CD4-positive, alpha-beta T cell (primary cell): ENCODE data around the gene REM1. TPM values are rescaled to one million over a fixed set of nuclear protein-coding genes. Genes with fewer than 3 reads are reported as not detected.

Experiments used
- ATAC-seq: fragments of 200-7000 bp; cut with Tn5 transposase; one replicate; pipeline ENCODE4 v1.10.0; 2022; ENCODE audit warnings: mild to moderate bottlenecking; ENCODE audit not compliant: poor library complexity
- CTCF ChIA-PET: fragments of 350-600 bp; sonication (Branson Sonifier 250); formaldehyde crosslinking; loops from one replicate; lab custom pipeline; 2021; ENCODE audit warnings: antibody characterized with exemption, inconsistent platforms; lab: Charles Lee
- POLR2A ChIA-PET: fragments of 350-600 bp; sonication (Branson Sonifier 250); formaldehyde crosslinking; loops from one replicate; lab custom pipeline; 2021; ENCODE audit warnings: antibody characterized with exemption, inconsistent platforms; lab: Charles Lee
- DNase-seq, 14 experiments: peaks; one replicate each; pipeline ENCODE4 v3.0.0-alpha.2; 2013 to 2020; ENCODE audit warnings: mixed read lengths in 2 of 14
- H3K27ac ChIP-seq, 2 donors: one replicate each; pipeline versions ENCODE4 v1.5.1 to v1.7.0; 2013; ENCODE audit warnings: low read length in 2 of 2, low read depth in 1 of 2, mild to moderate bottlenecking in 1 of 2
- H3K27me3 ChIP-seq, 2 experiments: 1 replicate in 1 of 2; 2 replicates in 1 of 2; pipeline versions ENCODE4 v1.6.1 to v1.7.0; 2013; ENCODE audit warnings: low read length in 2 of 2, control low read depth in 1 of 2, mild to moderate bottlenecking in 1 of 2, moderate library complexity in 1 of 2; ENCODE audit not compliant: insufficient read depth in 2 of 2, control insufficient read depth in 1 of 2
- H3K36me3 ChIP-seq: one replicate; pipeline ENCODE4 v1.6.1; 2013; ENCODE audit warnings: low read length, control low read depth; ENCODE audit not compliant: insufficient read depth
- H3K4me1 ChIP-seq: one replicate; pipeline ENCODE4 v1.6.1; 2013; ENCODE audit warnings: low read length, control low read depth; ENCODE audit not compliant: insufficient read depth
- H3K4me3 ChIP-seq: one replicate; pipeline ENCODE4 v1.5.1; 2013; ENCODE audit warnings: mild to moderate bottlenecking, low read length, moderate library complexity
- H3K9me3 ChIP-seq, 2 experiments: 1 replicate in 1 of 2; 2 replicates in 1 of 2; pipeline versions ENCODE4 v1.6.1 to v1.7.0; 2013; ENCODE audit warnings: low read length in 2 of 2, mild to moderate bottlenecking in 2 of 2, control low read depth in 1 of 2, moderate library complexity in 1 of 2; ENCODE audit not compliant: control insufficient read depth in 1 of 2, insufficient read depth in 1 of 2
- H3K27ac Mint-ChIP-seq: one replicate; pipeline ENCODE4 v1.8.0; 2020; ENCODE audit warnings: mixed read lengths
- H3K27me3 Mint-ChIP-seq: one replicate; pipeline ENCODE4 v1.8.0; 2021; ENCODE audit warnings: mixed read lengths
- H3K36me3 Mint-ChIP-seq: one replicate; pipeline ENCODE4 v1.8.0; 2021; ENCODE audit warnings: low read depth, mixed read lengths
- H3K4me1 Mint-ChIP-seq: one replicate; pipeline ENCODE4 v1.8.0; 2021; ENCODE audit warnings: low read depth, mixed read lengths
- H3K4me3 Mint-ChIP-seq: one replicate; pipeline ENCODE4 v1.8.0; 2020; ENCODE audit warnings: mild to moderate bottlenecking, mixed read lengths
- H3K9me3 Mint-ChIP-seq: one replicate; pipeline ENCODE4 v1.8.0; 2020; ENCODE audit warnings: mixed read lengths
- intact Hi-C, 2 experiments: fragments of 100-400 bp; cut with DNase I in 1 of 2; cut with micrococcal nuclease in 1 of 2; formaldehyde crosslinking; loops; one replicate each; pipeline versions ENCODE4 v1.15.1 to v1.9.0; 2023 to 2025; cut with DNase I, micrococcal nuclease
- total RNA-seq, 174 experiments: library from RNA in 2 of 174; stranded (reverse) in 2 of 174; gene quantifications; one replicate each; pipeline ENCODE4 v1.2.3 and lab custom pipeline; 2021 to 2026
- TF ChIP-seq, protein P1 (sequence below): fragments of 200-600 bp; IDR thresholded peaks from one replicate; pipeline ENCODE4 v1.8.0; 2022; ENCODE audit warnings: antibody characterized with exemption, mild to moderate bottlenecking

REM1 gene
- total RNA-seq, 2 experiments from 2014 or later: not detected

DNA sequence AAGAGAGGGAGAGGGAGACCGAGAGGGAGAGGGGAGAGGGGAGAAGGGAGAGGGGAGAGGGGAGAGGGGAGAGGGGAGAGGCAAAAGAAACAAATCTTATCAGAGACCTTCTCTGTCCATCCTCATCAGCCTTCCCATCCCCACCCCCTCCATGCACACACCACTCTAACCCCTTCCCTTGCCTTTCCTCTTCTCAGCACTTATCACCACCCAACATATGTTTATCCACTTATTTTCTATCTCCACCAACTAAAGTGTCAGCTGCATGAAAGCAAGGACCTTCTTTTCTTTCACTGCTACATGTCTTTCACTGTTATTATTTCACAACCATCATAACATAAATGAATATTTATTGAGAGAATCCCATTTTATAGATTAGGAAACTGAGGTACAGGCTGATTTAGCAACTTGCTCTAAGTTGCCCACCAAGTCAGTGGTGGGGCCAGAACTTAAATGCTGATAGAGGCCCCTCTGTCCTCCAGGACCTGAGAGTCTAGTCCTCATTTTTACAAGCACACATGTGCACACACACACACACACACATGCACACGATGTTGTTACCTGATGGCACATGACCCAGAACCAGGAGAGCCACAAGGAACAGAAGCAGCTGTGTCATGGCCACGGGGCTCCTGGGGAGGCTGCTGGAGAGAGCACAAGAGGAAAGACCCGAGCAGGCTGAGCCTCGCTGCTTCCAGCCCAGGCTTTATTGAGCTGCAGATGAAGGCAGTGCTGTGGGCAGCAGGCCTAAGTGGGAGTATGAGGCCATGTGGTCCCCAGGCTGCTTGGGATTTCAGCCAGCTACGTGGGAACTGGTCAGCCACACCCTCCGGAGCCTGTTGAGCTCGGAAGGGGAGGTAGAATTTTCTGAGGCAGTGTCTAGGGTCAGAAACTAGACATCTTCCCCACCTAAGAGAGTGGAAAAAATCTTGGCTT is 2.4 kb upstream of the REM1 start:
- no peak for ATAC-seq
- Histone ChIP-seq H3K36me3 (no peaks in the 10 kb centered on the region), H3K9me3 (peaks cover 0 to 17% of the 10 kb centered on the region in 2 experiments), H3K27ac (no peak overlapping the region), H3K4me3 (no peak overlapping the region), H3K27me3 (peaks cover 22 to 34% of the 10 kb centered on the region in 2 experiments), H3K4me1 (peaks cover 8% of the 10 kb centered on the region)
- Mint-ChIP-seq H3K4me1 (no peaks in the 10 kb centered on the region), H3K36me3 (no peaks in the 10 kb centered on the region), H3K27ac (no peak overlapping the region), H3K9me3 (no peaks in the 10 kb centered on the region), H3K4me3 (no peak overlapping the region), H3K27me3 (peaks cover 52% of the 10 kb centered on the region)
- POLR2A ChIA-PET: no interaction called here
- intact Hi-C loops: no loop called here
- TF ChIP-seq, protein P1, sequence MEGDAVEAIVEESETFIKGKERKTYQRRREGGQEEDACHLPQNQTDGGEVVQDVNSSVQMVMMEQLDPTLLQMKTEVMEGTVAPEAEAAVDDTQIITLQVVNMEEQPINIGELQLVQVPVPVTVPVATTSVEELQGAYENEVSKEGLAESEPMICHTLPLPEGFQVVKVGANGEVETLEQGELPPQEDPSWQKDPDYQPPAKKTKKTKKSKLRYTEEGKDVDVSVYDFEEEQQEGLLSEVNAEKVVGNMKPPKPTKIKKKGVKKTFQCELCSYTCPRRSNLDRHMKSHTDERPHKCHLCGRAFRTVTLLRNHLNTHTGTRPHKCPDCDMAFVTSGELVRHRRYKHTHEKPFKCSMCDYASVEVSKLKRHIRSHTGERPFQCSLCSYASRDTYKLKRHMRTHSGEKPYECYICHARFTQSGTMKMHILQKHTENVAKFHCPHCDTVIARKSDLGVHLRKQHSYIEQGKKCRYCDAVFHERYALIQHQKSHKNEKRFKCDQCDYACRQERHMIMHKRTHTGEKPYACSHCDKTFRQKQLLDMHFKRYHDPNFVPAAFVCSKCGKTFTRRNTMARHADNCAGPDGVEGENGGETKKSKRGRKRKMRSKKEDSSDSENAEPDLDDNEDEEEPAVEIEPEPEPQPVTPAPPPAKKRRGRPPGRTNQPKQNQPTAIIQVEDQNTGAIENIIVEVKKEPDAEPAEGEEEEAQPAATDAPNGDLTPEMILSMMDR: no peak
- no peak for DNase-seq
- CTCF ChIA-PET: no interaction called here

DNA sequence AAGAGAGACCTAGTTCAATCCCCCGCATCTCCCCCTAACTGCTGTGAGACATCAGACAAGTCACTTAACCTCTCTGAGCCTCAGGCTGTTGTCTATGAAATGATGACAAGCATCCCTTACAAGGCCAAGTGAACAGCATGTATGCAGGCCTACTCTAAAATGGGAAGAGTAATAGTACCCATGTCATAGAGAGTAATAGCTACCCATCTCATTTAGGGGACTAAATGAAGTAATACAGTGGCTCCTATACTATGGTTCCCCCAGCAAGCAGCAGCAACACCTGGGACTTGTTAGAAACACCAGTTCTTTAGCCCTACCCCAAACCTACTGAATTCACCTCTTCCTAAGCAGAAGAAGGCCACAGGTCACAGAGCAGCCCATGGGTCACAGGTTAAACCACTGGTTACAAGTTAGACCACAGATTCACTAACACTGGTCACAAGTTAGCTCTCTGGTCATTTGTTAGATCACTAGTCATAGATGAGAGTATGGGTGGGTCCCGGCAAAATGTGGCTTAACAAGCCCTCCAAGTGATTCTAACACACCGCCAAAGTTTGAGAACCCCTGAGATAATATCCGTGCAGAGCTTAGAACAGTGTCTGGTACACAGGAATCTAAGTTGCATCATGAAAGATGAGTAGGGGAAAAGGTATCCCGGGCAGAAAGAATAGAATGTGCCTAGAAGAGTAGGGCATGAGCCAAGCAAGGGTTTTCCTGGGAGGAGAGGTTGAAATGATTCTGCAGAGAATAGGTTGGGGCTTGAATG is 1.6 kb upstream of the REM1 start:
- peaks cover 8% of the 10 kb centered on the region for H3K4me1 ChIP-seq
- ATAC-seq: no peak
- TF ChIP-seq, protein P1: no peak
- H3K4me3 Mint-ChIP-seq: no peak overlapping the region
- ChIA-PET CTCF (no interaction called here), POLR2A (no interaction called here)
- H3K27ac Mint-ChIP-seq: no peak overlapping the region
- H3K4me3 ChIP-seq: no peak overlapping the region
- H3K36me3 ChIP-seq: no peaks in the 10 kb centered on the region
- intact Hi-C loops: no loop called here
- H3K27me3 ChIP-seq: peaks cover 22 to 35% of the 10 kb centered on the region in 2 experiments
- H3K27me3 Mint-ChIP-seq: peaks cover 56% of the 10 kb centered on the region
- no peaks in the 10 kb centered on the region for H3K9me3 Mint-ChIP-seq
- H3K36me3 Mint-ChIP-seq: no peaks in the 10 kb centered on the region
- peaks cover 0 to 17% of the 10 kb centered on the region in 2 experiments for H3K9me3 ChIP-seq
- H3K27ac ChIP-seq: no peak overlapping the region
- H3K4me1 Mint-ChIP-seq: no peaks in the 10 kb centered on the region
- DNase-seq: no peak

DNA sequence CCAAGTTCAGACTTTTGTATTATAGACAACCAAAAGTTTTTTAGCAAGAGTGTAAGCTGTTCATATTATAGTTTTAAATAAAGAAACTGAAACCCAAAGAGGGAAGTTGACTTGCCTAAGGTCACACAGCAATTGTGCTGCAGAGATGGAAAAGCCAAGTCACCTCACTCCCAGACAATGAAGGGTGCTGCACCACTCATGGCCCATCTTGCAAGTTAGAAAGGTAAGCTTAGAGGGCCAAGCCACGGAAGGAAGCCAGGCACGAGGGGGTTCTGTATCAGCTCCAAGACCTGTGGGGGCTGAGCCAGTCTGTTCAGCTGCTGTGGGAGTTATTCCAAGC is 1.0 kb upstream of the REM1 start:
- no peaks in the 10 kb centered on the region for H3K36me3 Mint-ChIP-seq
- POLR2A ChIA-PET: no interaction called here

More for the DNA sequence above, 1.0 kb upstream of the REM1 start:
- CTCF ChIA-PET: interaction anchor here (1.3 kb wide), 1 partner anchor 29 kb away, joined by 3 read pairs; no protein-coding TSS in a partner anchor
- Mint-ChIP-seq H3K9me3 (no peaks in the 10 kb centered on the region), H3K27me3 (peaks cover 59% of the 10 kb centered on the region), H3K27ac (no peak overlapping the region), H3K4me3 (no peak overlapping the region), H3K4me1 (no peaks in the 10 kb centered on the region)
- TF ChIP-seq, protein P1: no peak
- Histone ChIP-seq H3K4me1 (peaks cover 8% of the 10 kb centered on the region), H3K36me3 (no peaks in the 10 kb centered on the region), H3K9me3 (peaks cover 0 to 17% of the 10 kb centered on the region in 2 experiments), H3K27me3 (peaks cover 22 to 35% of the 10 kb centered on the region in 2 experiments), H3K27ac (no peak overlapping the region), H3K4me3 (no peak overlapping the region)
- DNase-seq: no peak
- no peak for ATAC-seq
- intact Hi-C loops: no loop called here
